ENCODE results near the gene CHST6. TPM values are rescaled to one million over a fixed set of nuclear protein-coding genes. Genes with fewer than 3 reads are reported as not detected.

Gene CHST6
- total RNA-seq, 1 donor from 2014 or later = 0.43 TPM

DNA sequence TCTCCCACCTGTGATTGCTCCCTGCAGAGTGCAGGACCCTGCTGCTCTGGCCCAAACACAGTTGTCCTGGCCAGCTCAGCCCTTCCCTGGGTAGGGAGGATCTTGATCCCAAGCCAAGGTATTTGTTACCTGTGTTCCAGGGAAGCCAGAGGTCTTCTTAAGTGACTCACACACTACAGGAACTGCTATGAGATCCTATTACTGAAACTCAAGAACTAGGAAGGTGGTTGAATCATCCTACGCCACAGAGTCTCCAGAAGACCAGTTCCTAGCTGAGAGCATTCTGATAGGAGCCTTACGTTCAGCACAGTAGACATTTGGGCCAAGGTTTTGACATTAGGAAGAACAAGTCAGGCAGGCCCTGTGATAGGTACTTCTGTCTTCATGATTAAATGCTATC is 12.0 kb downstream of the CHST6 start:
- no peak for DNase-seq (ENCODE audit: extremely low spot score, unreplicated experiment)
- Mint-ChIP-seq H3K27ac (ENCODE audit: unreplicated experiment) (no peak overlapping the region), H3K4me1 (ENCODE audit: unreplicated experiment) (no peaks in the 10 kb centered on the region), H3K4me3 (ENCODE audit: unreplicated experiment) (no peak overlapping the region), H3K36me3 (ENCODE audit: unreplicated experiment) (no peaks in the 10 kb centered on the region), H3K27me3 (ENCODE audit: unreplicated experiment) (peaks cover 7% of the 10 kb centered on the region), H3K9me3 (ENCODE audit: unreplicated experiment) (no peaks in the 10 kb centered on the region)
- TF ChIP-seq, protein P1, sequence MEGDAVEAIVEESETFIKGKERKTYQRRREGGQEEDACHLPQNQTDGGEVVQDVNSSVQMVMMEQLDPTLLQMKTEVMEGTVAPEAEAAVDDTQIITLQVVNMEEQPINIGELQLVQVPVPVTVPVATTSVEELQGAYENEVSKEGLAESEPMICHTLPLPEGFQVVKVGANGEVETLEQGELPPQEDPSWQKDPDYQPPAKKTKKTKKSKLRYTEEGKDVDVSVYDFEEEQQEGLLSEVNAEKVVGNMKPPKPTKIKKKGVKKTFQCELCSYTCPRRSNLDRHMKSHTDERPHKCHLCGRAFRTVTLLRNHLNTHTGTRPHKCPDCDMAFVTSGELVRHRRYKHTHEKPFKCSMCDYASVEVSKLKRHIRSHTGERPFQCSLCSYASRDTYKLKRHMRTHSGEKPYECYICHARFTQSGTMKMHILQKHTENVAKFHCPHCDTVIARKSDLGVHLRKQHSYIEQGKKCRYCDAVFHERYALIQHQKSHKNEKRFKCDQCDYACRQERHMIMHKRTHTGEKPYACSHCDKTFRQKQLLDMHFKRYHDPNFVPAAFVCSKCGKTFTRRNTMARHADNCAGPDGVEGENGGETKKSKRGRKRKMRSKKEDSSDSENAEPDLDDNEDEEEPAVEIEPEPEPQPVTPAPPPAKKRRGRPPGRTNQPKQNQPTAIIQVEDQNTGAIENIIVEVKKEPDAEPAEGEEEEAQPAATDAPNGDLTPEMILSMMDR (IDR thresholded peaks at IDR 0.05) = no peak

DNA sequence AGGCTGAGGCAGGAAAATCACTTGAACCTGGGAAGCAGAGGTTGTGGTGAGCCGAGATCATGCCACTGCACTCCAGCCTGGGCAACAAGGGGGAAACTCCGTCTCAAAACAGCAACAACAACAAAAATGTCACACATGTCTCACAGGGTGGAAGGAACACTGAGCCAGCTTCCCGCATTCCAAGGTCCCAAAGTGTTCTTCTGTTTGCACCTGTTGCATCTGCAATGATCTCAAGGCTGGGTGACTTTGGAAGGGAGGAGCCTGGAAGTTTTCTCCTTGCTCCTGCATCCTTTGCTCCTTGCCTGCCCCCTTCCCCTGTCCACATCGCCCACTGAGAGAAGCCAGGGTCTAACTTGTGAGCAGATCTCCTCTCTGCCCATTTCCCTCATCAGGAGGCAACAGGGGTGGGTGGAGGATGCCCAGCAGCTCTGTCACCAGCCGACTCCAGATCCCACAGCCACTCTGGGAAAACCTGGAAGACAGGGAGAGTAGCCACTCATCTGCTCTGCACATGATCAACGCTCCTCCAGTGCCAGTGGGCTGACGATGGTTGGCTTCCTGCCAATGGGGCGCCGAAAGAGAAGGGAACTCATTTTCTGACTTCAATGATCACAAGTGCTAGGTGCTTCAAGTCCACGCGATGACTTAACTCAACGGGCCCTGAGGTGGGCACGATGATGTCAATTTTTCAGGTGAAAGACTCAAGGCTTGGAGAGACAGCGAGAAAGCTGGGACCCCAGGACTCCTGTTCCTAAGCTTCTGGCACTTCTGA is 12.6 kb downstream of the CHST6 start:
- TF ChIP-seq, protein P1 (IDR thresholded peaks at IDR 0.05) = no peak
- no peak overlapping the region for H3K4me3 Mint-ChIP-seq (ENCODE audit: unreplicated experiment)
- H3K36me3 Mint-ChIP-seq (ENCODE audit: unreplicated experiment) = no peaks in the 10 kb centered on the region
- no peaks in the 10 kb centered on the region for H3K9me3 Mint-ChIP-seq (ENCODE audit: unreplicated experiment)
- no peak for DNase-seq (ENCODE audit: extremely low spot score, unreplicated experiment)
- H3K27ac Mint-ChIP-seq (ENCODE audit: unreplicated experiment) = no peak overlapping the region
- H3K27me3 Mint-ChIP-seq (ENCODE audit: unreplicated experiment) = peaks cover 7% of the 10 kb centered on the region
- no peaks in the 10 kb centered on the region for H3K4me1 Mint-ChIP-seq (ENCODE audit: unreplicated experiment)

DNA sequence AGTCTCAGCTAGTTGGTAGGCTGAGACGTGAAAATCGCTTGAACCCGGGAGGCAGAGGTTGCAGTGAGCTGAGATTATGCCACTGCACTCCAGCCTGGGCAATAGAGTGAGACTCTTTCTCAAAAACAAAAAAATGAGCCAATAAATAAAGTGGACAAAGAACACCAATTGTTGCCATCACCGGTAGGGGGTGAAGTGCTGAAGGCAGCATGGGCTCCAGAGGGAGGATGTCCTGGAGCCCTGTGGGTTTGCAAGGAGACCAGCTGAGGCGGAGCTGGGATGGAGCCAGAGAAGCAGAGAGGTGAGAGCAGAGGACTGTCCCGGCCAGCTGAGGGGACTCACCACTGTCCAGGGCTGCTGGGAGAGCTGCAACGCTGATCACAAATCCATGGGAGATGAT is 13.8 kb downstream of the CHST6 start:
- Mint-ChIP-seq H3K27me3 (ENCODE audit: unreplicated experiment) (peaks cover 7% of the 10 kb centered on the region), H3K27ac (ENCODE audit: unreplicated experiment) (no peak overlapping the region), H3K36me3 (ENCODE audit: unreplicated experiment) (no peaks in the 10 kb centered on the region), H3K4me3 (ENCODE audit: unreplicated experiment) (no peak overlapping the region), H3K4me1 (ENCODE audit: unreplicated experiment) (no peaks in the 10 kb centered on the region), H3K9me3 (ENCODE audit: unreplicated experiment) (no peaks in the 10 kb centered on the region)
- TF ChIP-seq, protein P1 (IDR thresholded peaks at IDR 0.05) = no peak
- DNase-seq (ENCODE audit: extremely low spot score, unreplicated experiment) = no peak

DNA sequence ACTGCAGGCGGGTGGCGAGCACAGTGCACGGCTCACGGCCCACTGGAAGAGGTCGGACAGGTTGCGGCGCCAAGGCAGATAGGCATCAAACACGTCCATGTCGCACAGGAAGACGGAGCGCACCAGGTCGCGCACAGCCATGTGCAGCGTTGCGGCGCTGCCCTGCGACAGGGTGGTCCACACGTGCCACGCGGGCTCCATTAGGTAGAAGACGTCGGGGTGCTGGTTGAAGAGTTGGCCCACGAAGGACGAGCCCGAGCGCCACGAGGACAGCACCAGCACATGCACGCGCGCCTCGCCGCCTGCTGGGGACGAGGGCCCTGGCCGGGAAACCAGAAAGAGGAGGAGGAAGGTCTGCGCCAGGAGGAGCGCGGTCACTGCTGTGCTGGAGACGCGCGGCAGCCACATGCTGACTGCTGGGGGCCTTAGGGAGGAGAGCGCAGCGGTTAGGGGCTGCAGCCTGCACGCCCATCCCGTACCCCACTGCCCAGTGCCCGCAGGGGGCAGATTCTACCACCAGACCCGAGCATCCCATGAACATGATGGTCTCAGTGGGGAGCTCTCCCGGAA is 15.7 kb downstream of the CHST6 start:
- Mint-ChIP-seq H3K9me3 (ENCODE audit: unreplicated experiment) (no peaks in the 10 kb centered on the region), H3K27me3 (ENCODE audit: unreplicated experiment) (peaks cover 3% of the 10 kb centered on the region), H3K4me1 (ENCODE audit: unreplicated experiment) (no peaks in the 10 kb centered on the region), H3K4me3 (ENCODE audit: unreplicated experiment) (no peak overlapping the region), H3K36me3 (ENCODE audit: unreplicated experiment) (no peaks in the 10 kb centered on the region), H3K27ac (ENCODE audit: unreplicated experiment) (no peak overlapping the region)
- TF ChIP-seq, protein P1 (IDR thresholded peaks at IDR 0.05) = no peak
- no peak for DNase-seq (ENCODE audit: extremely low spot score, unreplicated experiment)

DNA sequence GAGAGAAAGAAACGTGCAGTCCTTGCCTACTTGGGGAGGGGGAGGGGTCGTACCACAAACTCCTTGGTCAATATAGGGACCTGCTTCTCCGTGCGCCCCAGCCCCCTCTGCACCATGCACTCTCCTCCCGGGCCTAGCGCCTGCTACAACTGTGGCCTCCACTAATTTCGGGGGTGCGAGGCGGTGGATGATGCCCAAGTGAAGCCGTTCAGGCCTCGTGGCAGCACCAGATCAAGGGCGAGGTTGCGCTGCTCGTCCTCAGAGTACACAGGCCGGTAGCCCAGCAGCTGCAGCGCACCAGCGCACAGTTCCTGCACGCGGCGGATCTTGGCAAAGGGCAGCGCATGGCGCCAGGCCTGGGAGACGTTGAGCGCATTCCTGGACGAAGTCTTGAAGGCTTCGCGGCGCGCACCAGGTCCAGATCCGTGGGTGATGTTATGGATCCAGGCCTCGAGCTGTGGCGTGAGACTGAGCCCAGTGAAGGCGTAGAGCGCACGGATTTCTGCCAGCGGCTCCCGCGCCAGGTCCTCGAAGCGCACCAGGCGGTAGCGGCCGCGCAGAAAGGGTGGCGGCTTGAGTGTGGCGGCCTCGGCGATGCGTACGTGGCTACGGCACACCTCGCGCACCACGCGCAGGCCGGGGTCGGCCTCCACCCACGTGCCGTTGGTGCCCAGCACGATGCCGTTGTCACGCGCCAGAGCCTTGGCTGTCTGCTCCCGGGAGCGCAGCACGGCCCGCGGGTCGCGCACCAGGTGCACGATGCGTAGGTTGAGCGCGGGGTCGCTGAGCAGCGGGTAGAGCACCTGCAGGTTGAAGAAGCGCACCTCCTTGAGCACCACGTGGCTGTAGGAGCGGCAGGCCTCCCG is 16.5 kb downstream of the CHST6 start:
- Mint-ChIP-seq H3K9me3 (ENCODE audit: unreplicated experiment) (no peaks in the 10 kb centered on the region), H3K27ac (ENCODE audit: unreplicated experiment) (no peak overlapping the region), H3K4me3 (ENCODE audit: unreplicated experiment) (no peak overlapping the region), H3K4me1 (ENCODE audit: unreplicated experiment) (no peaks in the 10 kb centered on the region), H3K36me3 (ENCODE audit: unreplicated experiment) (no peaks in the 10 kb centered on the region), H3K27me3 (ENCODE audit: unreplicated experiment) (peaks cover 3% of the 10 kb centered on the region)
- DNase-seq (ENCODE audit: extremely low spot score, unreplicated experiment) = no peak
- TF ChIP-seq, protein P1 (IDR thresholded peaks at IDR 0.05) = no peak

Measured in osteocyte (in vitro differentiated cells).